WTC11 (cell line): ENCODE measurements around the gene PIP5K1A. TPM values are rescaled to one million over a fixed set of nuclear protein-coding genes. Genes with fewer than 3 reads are reported as not detected.

ENCODE experiments used
- ATAC-seq: fragments of 200-7000 bp; cut with Tn5 transposase; 2 replicates; pipeline ENCODE4 v1.10.0; 2021; ENCODE audit warnings: mild to moderate bottlenecking, moderate library complexity
- CTCF ChIA-PET: fragments of 300-600 bp; sonication (Branson Sonifier 250); formaldehyde crosslinking; loops from one replicate; lab custom pipeline; 2021; ENCODE audit warnings: antibody characterized with exemption; lab: Charles Lee
- POLR2A ChIA-PET: fragments of 350-600 bp; sonication (Branson Sonifier 250); formaldehyde crosslinking; loops from one replicate; lab custom pipeline; 2021; ENCODE audit warnings: antibody characterized with exemption; lab: Charles Lee
- DNase-seq: peaks from one replicate; pipeline ENCODE4 v3.0.0; 2021; ENCODE audit warnings: low spot score
- H3K27ac Mint-ChIP-seq: 2 replicates; pipeline ENCODE4 v1.8.0; 2021; ENCODE audit warnings: mixed read lengths
- H3K27me3 Mint-ChIP-seq: 2 replicates; pipeline ENCODE4 v1.8.0; 2021; ENCODE audit warnings: low read depth, mild to moderate bottlenecking, moderate library complexity, mixed read lengths
- H3K36me3 Mint-ChIP-seq: 2 replicates; pipeline ENCODE4 v1.8.0; 2021; ENCODE audit warnings: mixed read lengths
- H3K4me1 Mint-ChIP-seq: 2 replicates; pipeline ENCODE4 v1.8.0; 2022; ENCODE audit warnings: mixed read lengths
- H3K4me3 Mint-ChIP-seq: 2 replicates; pipeline ENCODE4 v1.8.0; 2021; ENCODE audit warnings: mild to moderate bottlenecking, moderate library complexity, mixed read lengths
- H3K9me3 Mint-ChIP-seq: 2 replicates; pipeline ENCODE4 v1.8.0; 2021; ENCODE audit warnings: mixed read lengths
- GRHL2 ChIP-seq: fragments of 250-450 bp; sonication (Bioruptor Pico); IDR thresholded peaks from 2 replicates; pipeline ENCODE4 v1.8.0; 2022; ENCODE audit warnings: mild to moderate bottlenecking, moderate library complexity; ENCODE audit not compliant: insufficient replicate concordance, severe bottlenecking
- JUN ChIP-seq: sonication (generic); formaldehyde crosslinking; IDR thresholded peaks from 2 replicates; pipeline ENCODE4 v1.8.0; 2023; ENCODE audit warnings: mild to moderate bottlenecking, missing genetic modification reagents
- NR3C1 ChIP-seq: sonication (generic); formaldehyde crosslinking; conservative IDR thresholded peaks from 2 replicates; pipeline ENCODE4 v1.8.1; 2023; ENCODE audit warnings: low read depth, mild to moderate bottlenecking, missing genetic modification reagents
- OVOL2 ChIP-seq: fragments of 250-450 bp; sonication (Bioruptor Pico); IDR thresholded peaks from 2 replicates; pipeline ENCODE4 v1.9.0; 2021; ENCODE audit warnings: mild to moderate bottlenecking, borderline replicate concordance
- SMAD4 ChIP-seq: sonication (generic); formaldehyde crosslinking; IDR thresholded peaks from 2 replicates; pipeline ENCODE4 v1.8.0; 2022; ENCODE audit warnings: mild to moderate bottlenecking, missing genetic modification reagents
- SP1 ChIP-seq: sonication (generic); formaldehyde crosslinking; conservative IDR thresholded peaks from 2 replicates; pipeline ENCODE4 v1.8.1; 2022; ENCODE audit warnings: missing genetic modification reagents
- ZNF396 ChIP-seq: fragments of 250-450 bp; sonication (Bioruptor Pico); IDR thresholded peaks from 2 replicates; pipeline ENCODE4 v1.8.0; 2021; ENCODE audit warnings: mild to moderate bottlenecking, moderate library complexity, borderline replicate concordance
- ZNF416 ChIP-seq: fragments of 250-450 bp; sonication (Bioruptor Pico); IDR thresholded peaks from 2 replicates; pipeline ENCODE4 v1.9.0; 2021; ENCODE audit warnings: mild to moderate bottlenecking, inconsistent platforms
- total RNA-seq: library from RNA; stranded (reverse); gene quantifications from 3 replicates; pipeline ENCODE4 v1.2.3, GENCODE V29; 2021
- TF ChIP-seq, protein P1 (sequence below): fragments of 250-450 bp; sonication (Bioruptor Pico); IDR thresholded peaks from 2 replicates; pipeline ENCODE4 v1.9.0; 2021; ENCODE audit warnings: mild to moderate bottlenecking, borderline replicate concordance
- TF ChIP-seq, protein P2 (sequence below): sonication (generic); formaldehyde crosslinking; IDR thresholded peaks from 2 replicates; pipeline ENCODE4 v1.8.0; 2023; ENCODE audit warnings: missing genetic modification reagents, mild to moderate bottlenecking, borderline replicate concordance
- TF ChIP-seq, protein P3 (sequence below): sonication (generic); formaldehyde crosslinking; IDR thresholded peaks from 2 replicates; pipeline ENCODE4 v1.8.0; 2023; ENCODE audit warnings: mild to moderate bottlenecking, missing genetic modification reagents
- TF ChIP-seq, protein P4 (sequence below): sonication (generic); formaldehyde crosslinking; IDR thresholded peaks from 2 replicates; pipeline ENCODE4 v1.8.1; 2023; ENCODE audit warnings: mild to moderate bottlenecking, missing genetic modification reagents
- TF ChIP-seq, protein P5 (sequence below): sonication (generic); formaldehyde crosslinking; IDR thresholded peaks from 2 replicates; pipeline ENCODE4 v1.8.1; 2022; ENCODE audit warnings: mild to moderate bottlenecking, moderate library complexity, missing genetic modification reagents
- TF ChIP-seq, protein P6 (sequence below): sonication (generic); formaldehyde crosslinking; IDR thresholded peaks from 2 replicates; pipeline ENCODE4 v1.8.1; 2023; ENCODE audit warnings: mild to moderate bottlenecking, missing genetic modification reagents, moderate library complexity
- TF ChIP-seq, protein P7 (sequence below): sonication (generic); formaldehyde crosslinking; IDR thresholded peaks from 2 replicates; pipeline ENCODE4 v1.8.1; 2023; ENCODE audit warnings: mild to moderate bottlenecking, moderate library complexity, missing genetic modification reagents
- TF ChIP-seq, protein P8 (sequence below): fragments of 250-450 bp; sonication (Bioruptor Pico); IDR thresholded peaks from 2 replicates; pipeline ENCODE4 v1.9.0; 2021; ENCODE audit warnings: mild to moderate bottlenecking

Gene PIP5K1A
- total RNA-seq, 1 experiment from 2014 or later = 81.3 TPM

DNA sequence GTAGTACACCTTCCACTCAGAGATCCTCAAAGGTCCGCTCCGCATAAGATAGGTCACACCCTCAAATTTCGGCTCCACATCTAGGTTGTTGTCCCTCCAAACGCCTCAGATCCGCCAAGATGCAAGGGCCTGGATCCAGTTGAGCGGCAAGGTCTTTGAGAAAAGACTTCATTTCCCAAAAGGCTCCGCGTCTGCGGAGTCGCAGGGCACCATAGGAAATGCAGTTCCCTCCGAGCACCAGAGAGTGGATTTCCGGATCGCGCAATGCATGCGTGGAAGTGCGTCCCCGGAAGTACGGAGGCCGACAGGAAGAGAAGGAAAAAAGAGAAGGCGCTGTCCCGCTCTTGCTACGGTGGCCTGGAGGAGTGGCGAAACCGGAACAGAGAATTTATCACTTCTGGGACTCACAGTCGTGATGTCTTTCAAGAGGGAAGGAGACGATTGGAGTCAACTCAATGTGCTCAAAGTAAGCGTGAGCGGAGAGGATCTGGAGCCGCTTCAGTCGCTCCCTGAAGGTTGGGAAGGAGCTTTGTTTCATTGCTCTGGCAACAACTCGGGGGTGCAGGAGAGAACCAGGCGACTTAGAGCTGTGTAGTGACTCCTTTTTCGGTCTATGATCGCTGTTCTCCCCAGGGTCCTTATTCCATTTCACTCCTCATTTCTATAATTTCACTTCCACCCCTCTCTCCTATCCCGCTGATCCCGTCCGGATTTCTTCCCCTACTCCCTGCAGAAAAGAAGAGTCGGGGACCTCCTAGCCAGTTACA is 32.4 kb upstream of the PIP5K1A start, which contains the start of the genes LYSMD1 and SCNM1 (continued):
- TF ChIP-seq, protein P1, sequence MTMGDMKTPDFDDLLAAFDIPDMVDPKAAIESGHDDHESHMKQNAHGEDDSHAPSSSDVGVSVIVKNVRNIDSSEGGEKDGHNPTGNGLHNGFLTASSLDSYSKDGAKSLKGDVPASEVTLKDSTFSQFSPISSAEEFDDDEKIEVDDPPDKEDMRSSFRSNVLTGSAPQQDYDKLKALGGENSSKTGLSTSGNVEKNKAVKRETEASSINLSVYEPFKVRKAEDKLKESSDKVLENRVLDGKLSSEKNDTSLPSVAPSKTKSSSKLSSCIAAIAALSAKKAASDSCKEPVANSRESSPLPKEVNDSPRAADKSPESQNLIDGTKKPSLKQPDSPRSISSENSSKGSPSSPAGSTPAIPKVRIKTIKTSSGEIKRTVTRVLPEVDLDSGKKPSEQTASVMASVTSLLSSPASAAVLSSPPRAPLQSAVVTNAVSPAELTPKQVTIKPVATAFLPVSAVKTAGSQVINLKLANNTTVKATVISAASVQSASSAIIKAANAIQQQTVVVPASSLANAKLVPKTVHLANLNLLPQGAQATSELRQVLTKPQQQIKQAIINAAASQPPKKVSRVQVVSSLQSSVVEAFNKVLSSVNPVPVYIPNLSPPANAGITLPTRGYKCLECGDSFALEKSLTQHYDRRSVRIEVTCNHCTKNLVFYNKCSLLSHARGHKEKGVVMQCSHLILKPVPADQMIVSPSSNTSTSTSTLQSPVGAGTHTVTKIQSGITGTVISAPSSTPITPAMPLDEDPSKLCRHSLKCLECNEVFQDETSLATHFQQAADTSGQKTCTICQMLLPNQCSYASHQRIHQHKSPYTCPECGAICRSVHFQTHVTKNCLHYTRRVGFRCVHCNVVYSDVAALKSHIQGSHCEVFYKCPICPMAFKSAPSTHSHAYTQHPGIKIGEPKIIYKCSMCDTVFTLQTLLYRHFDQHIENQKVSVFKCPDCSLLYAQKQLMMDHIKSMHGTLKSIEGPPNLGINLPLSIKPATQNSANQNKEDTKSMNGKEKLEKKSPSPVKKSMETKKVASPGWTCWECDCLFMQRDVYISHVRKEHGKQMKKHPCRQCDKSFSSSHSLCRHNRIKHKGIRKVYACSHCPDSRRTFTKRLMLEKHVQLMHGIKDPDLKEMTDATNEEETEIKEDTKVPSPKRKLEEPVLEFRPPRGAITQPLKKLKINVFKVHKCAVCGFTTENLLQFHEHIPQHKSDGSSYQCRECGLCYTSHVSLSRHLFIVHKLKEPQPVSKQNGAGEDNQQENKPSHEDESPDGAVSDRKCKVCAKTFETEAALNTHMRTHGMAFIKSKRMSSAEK = no peak
- TF ChIP-seq SP1 (peak; percentile 84), ZNF416 (CRISPR knock-in tag) (no peak)

DNA sequence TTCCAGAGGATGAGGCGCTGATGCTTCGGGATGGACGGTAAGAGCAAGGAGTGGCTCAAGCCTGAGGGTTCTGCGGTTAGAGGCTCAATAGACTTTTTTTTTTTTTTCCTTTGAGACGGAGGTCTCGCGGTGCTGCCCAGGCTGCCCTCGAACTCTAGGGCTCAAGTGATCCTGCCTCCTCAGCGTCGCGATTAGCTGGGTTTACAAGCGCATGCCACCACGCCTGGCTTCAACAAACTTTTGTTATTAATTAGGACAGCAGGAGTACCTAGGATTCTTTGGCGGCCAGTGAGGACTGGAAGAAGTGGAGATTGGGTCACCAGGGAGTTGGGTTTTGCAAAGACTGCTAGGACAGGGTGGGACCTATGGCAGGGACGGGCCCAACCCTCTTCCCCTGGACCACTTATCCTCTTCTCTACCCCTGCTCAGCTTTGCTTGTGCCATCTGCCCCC is 31.8 kb upstream of the PIP5K1A start:
- CTCF ChIA-PET = interaction anchor here (1.6 to 4.1 kb wide), 2 partner anchors 9 to 66 kb away, joined by 7 to 39 read pairs; partner anchors contain the start of gene TMOD4
- ATAC-seq (peak; percentile 2), DNase-seq (no peak)
- POLR2A ChIA-PET = interaction anchor here (0.5 to 0.7 kb wide), 2 partner anchors 23 to 103 kb away, joined by 5 read pairs; partner anchors contain the start of gene VPS72
- Mint-ChIP-seq H3K27me3 (no peaks in the 10 kb centered on the region; the same call in 1 of the 2 replicates), H3K4me1 (peaks cover 15% of the 10 kb centered on the region), H3K4me3 (peak overlapping the region; percentile 99), H3K27ac (peak overlapping the region; percentile 99), H3K9me3 (no peaks in the 10 kb centered on the region), H3K36me3 (peaks cover 24% of the 10 kb centered on the region)
- TF ChIP-seq, protein P2, sequence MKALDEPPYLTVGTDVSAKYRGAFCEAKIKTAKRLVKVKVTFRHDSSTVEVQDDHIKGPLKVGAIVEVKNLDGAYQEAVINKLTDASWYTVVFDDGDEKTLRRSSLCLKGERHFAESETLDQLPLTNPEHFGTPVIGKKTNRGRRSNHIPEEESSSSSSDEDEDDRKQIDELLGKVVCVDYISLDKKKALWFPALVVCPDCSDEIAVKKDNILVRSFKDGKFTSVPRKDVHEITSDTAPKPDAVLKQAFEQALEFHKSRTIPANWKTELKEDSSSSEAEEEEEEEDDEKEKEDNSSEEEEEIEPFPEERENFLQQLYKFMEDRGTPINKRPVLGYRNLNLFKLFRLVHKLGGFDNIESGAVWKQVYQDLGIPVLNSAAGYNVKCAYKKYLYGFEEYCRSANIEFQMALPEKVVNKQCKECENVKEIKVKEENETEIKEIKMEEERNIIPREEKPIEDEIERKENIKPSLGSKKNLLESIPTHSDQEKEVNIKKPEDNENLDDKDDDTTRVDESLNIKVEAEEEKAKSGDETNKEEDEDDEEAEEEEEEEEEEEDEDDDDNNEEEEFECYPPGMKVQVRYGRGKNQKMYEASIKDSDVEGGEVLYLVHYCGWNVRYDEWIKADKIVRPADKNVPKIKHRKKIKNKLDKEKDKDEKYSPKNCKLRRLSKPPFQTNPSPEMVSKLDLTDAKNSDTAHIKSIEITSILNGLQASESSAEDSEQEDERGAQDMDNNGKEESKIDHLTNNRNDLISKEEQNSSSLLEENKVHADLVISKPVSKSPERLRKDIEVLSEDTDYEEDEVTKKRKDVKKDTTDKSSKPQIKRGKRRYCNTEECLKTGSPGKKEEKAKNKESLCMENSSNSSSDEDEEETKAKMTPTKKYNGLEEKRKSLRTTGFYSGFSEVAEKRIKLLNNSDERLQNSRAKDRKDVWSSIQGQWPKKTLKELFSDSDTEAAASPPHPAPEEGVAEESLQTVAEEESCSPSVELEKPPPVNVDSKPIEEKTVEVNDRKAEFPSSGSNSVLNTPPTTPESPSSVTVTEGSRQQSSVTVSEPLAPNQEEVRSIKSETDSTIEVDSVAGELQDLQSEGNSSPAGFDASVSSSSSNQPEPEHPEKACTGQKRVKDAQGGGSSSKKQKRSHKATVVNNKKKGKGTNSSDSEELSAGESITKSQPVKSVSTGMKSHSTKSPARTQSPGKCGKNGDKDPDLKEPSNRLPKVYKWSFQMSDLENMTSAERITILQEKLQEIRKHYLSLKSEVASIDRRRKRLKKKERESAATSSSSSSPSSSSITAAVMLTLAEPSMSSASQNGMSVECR (CRISPR knock-in tag) = no peak
- TF ChIP-seq, protein P3, sequence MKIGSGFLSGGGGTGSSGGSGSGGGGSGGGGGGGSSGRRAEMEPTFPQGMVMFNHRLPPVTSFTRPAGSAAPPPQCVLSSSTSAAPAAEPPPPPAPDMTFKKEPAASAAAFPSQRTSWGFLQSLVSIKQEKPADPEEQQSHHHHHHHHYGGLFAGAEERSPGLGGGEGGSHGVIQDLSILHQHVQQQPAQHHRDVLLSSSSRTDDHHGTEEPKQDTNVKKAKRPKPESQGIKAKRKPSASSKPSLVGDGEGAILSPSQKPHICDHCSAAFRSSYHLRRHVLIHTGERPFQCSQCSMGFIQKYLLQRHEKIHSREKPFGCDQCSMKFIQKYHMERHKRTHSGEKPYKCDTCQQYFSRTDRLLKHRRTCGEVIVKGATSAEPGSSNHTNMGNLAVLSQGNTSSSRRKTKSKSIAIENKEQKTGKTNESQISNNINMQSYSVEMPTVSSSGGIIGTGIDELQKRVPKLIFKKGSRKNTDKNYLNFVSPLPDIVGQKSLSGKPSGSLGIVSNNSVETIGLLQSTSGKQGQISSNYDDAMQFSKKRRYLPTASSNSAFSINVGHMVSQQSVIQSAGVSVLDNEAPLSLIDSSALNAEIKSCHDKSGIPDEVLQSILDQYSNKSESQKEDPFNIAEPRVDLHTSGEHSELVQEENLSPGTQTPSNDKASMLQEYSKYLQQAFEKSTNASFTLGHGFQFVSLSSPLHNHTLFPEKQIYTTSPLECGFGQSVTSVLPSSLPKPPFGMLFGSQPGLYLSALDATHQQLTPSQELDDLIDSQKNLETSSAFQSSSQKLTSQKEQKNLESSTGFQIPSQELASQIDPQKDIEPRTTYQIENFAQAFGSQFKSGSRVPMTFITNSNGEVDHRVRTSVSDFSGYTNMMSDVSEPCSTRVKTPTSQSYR (CRISPR knock-in tag) = no peak
- TF ChIP-seq JUN (CRISPR knock-in tag) = no peak
- TF ChIP-seq NR3C1 (CRISPR knock-in tag) = no peak
- no peak for TF ChIP-seq ZNF396 (CRISPR knock-in tag)
- TF ChIP-seq GRHL2 (CRISPR knock-in tag) = no peak
- TF ChIP-seq, protein P4, sequence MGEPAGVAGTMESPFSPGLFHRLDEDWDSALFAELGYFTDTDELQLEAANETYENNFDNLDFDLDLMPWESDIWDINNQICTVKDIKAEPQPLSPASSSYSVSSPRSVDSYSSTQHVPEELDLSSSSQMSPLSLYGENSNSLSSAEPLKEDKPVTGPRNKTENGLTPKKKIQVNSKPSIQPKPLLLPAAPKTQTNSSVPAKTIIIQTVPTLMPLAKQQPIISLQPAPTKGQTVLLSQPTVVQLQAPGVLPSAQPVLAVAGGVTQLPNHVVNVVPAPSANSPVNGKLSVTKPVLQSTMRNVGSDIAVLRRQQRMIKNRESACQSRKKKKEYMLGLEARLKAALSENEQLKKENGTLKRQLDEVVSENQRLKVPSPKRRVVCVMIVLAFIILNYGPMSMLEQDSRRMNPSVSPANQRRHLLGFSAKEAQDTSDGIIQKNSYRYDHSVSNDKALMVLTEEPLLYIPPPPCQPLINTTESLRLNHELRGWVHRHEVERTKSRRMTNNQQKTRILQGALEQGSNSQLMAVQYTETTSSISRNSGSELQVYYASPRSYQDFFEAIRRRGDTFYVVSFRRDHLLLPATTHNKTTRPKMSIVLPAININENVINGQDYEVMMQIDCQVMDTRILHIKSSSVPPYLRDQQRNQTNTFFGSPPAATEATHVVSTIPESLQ (CRISPR knock-in tag) = no peak
- TF ChIP-seq, protein P5, sequence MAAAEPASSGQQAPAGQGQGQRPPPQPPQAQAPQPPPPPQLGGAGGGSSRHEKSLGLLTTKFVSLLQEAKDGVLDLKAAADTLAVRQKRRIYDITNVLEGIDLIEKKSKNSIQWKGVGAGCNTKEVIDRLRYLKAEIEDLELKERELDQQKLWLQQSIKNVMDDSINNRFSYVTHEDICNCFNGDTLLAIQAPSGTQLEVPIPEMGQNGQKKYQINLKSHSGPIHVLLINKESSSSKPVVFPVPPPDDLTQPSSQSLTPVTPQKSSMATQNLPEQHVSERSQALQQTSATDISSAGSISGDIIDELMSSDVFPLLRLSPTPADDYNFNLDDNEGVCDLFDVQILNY (CRISPR knock-in tag) = no peak
- TF ChIP-seq, protein P6, sequence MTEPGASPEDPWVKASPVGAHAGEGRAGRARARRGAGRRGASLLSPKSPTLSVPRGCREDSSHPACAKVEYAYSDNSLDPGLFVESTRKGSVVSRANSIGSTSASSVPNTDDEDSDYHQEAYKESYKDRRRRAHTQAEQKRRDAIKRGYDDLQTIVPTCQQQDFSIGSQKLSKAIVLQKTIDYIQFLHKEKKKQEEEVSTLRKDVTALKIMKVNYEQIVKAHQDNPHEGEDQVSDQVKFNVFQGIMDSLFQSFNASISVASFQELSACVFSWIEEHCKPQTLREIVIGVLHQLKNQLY (CRISPR knock-in tag) = no peak
- TF ChIP-seq, protein P7, sequence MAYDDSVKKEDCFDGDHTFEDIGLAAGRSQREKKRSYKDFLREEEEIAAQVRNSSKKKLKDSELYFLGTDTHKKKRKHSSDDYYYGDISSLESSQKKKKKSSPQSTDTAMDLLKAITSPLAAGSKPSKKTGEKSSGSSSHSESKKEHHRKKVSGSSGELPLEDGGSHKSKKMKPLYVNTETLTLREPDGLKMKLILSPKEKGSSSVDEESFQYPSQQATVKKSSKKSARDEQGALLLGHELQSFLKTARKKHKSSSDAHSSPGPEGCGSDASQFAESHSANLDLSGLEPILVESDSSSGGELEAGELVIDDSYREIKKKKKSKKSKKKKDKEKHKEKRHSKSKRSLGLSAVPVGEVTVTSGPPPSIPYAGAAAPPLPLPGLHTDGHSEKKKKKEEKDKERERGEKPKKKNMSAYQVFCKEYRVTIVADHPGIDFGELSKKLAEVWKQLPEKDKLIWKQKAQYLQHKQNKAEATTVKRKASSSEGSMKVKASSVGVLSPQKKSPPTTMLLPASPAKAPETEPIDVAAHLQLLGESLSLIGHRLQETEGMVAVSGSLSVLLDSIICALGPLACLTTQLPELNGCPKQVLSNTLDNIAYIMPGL (CRISPR knock-in tag) = no peak
- no peak for TF ChIP-seq SMAD4 (CRISPR knock-in tag)
- TF ChIP-seq, protein P8, sequence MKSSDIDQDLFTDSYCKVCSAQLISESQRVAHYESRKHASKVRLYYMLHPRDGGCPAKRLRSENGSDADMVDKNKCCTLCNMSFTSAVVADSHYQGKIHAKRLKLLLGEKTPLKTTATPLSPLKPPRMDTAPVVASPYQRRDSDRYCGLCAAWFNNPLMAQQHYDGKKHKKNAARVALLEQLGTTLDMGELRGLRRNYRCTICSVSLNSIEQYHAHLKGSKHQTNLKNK (CRISPR knock-in tag) = no peak
- TF ChIP-seq OVOL2 (CRISPR knock-in tag) = no peak
